ENCODE measurements around the gene MPDZ. TPM values are rescaled to one million over a fixed set of nuclear protein-coding genes. Genes with fewer than 3 reads are reported as not detected.

Gene MPDZ
- total RNA-seq, 2 donors from 2014 or later, result 2.3 to 8.1 TPM

- no peaks in the 10 kb centered on the region for H3K36me3 ChIP-seq
- no peak overlapping the region for H3K4me3 ChIP-seq
- H3K27me3 ChIP-seq, result no peaks in the 10 kb centered on the region
- H3K4me1 ChIP-seq, result no peaks in the 10 kb centered on the region
- no peak overlapping the region for H3K27ac ChIP-seq
- no peak overlapping the region for H3K9ac ChIP-seq (ENCODE audit: low read depth in 2 of 2, low read length in 2 of 2)
- DNase-seq, result no peak
- intact Hi-C loops (cut with DNase I), result no loop called here
- H3K9me3 ChIP-seq, result no peaks in the 10 kb centered on the region
- TF ChIP-seq CTCF (IDR thresholded peaks at IDR 0.05), result no peak
Observed at GRCh38 chr9:13082796-13083195, 196.7 kb downstream of the MPDZ start.

- H3K9me3 ChIP-seq, result no peaks in the 10 kb centered on the region
- H3K27me3 ChIP-seq, result no peaks in the 10 kb centered on the region
- no peak for DNase-seq
- no peak overlapping the region for H3K27ac ChIP-seq
- H3K36me3 ChIP-seq, result no peaks in the 10 kb centered on the region
- no peak overlapping the region for H3K4me3 ChIP-seq
- H3K4me1 ChIP-seq, result no peaks in the 10 kb centered on the region
- no peak overlapping the region for H3K9ac ChIP-seq (ENCODE audit: low read depth in 2 of 2, low read length in 2 of 2)
- intact Hi-C loops (cut with DNase I), result no loop called here
- no peak for TF ChIP-seq CTCF (IDR thresholded peaks at IDR 0.05)
Observed at GRCh38 chr9:13078164-13078563, 201.3 kb downstream of the MPDZ start.

DNA sequence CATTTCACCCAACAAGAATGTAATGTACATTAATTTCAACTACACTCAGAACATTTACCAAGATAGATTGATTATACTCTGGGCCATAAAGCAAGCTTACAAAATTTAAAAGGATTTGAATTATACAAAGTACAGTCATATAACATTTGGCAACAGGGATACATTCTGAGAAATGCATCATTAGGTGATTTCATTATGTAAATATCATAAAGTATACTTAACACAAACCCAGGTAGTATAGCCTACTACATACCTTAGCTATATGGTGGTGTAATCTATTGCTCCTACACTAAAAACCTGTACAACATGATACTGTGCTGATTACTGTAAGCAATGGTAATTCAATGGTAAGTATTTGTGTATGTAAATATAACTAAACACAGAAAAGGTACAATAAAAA lies 202.9 kb downstream of the MPDZ start:
- Histone ChIP-seq H3K4me3 (no peak overlapping the region), H3K36me3 (no peaks in the 10 kb centered on the region)

DNA sequence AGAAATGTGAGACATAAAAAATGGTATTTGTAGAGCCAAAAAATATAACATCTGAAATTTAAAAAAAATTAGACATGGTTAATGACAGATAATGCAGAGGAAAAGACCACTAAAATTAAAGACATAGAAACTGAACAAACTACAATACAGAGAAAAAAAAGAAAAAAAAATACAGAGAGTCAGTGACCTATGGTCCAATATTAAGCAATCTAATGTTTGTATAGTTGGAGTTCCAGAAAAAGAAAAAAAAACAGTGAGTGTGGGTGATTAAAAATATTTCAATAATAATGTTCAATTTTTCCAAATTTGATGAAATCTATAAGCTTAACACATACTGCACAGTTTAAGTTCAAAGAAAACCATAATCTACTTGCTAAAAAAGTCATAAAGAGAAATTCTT lies 207.6 kb downstream of the MPDZ start:
- Histone ChIP-seq H3K27me3 (no peaks in the 10 kb centered on the region), H3K9ac (ENCODE audit: low read depth in 2 of 2, low read length in 2 of 2) (no peak overlapping the region), H3K36me3 (no peaks in the 10 kb centered on the region), H3K9me3 (no peaks in the 10 kb centered on the region), H3K27ac (no peak overlapping the region), H3K4me3 (no peak overlapping the region), H3K4me1 (no peaks in the 10 kb centered on the region)
- no peak for TF ChIP-seq CTCF (IDR thresholded peaks at IDR 0.05)
- intact Hi-C loops (cut with DNase I), result no loop called here
- no peak for DNase-seq

More for the DNA sequence above, 202.9 kb downstream of the MPDZ start:
- TF ChIP-seq CTCF (IDR thresholded peaks at IDR 0.05), result no peak
- no peaks in the 10 kb centered on the region for H3K4me1 ChIP-seq
- H3K27ac ChIP-seq, result no peak overlapping the region
- H3K9me3 ChIP-seq, result no peaks in the 10 kb centered on the region
- DNase-seq, result no peak
- H3K27me3 ChIP-seq, result no peaks in the 10 kb centered on the region
- no peak overlapping the region for H3K9ac ChIP-seq (ENCODE audit: low read depth in 2 of 2, low read length in 2 of 2)
- intact Hi-C loops (cut with DNase I), result no loop called here

DNA sequence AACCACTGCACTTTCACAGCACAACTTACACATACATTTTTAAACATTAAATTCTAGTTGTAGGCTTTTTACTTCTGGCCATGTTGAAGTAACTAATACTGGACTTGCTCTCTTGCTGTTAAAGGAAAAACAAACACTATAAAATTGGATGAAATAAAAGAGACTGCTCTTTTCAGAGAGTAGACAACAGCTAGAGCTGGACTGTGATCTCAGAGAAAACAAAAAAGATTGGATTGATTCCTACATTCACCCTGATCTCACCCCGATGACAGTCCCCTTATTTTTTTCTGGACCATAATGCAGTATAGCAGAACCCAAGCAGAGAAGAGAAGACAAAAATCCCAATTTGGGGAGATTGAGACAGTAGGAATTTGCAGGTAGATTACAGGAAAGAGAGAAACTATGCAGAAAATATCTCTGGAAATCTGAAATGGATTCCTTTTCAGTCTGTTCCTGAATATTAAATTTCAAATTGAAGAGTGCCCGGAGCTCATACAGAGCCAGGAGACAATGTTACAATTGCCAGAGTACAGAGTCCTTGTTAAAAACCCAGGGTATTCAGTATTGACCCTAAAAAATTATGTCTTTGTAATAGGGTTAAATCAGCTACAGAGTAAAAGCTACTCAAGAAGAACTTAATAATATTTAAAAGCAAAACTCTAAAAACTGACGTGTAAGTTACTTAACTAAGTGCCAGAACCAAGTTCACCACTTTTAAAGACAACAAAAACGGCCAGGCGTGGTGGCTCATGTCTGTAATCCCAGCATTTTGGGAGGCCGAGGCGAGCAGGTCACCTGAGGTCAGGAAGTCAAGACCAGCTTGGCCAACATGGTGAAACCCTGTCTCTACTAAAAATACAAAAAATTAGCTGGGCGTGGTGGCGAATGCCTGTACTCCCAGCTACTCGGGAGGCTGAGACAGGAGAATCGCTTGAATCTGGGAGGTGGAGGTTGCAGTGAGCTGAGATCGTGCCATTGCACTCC lies 208.6 kb downstream of the MPDZ start:
- Histone ChIP-seq H3K9ac (ENCODE audit: low read depth in 2 of 2, low read length in 2 of 2) (no peak overlapping the region), H3K9me3 (no peaks in the 10 kb centered on the region), H3K27ac (no peak overlapping the region), H3K36me3 (no peaks in the 10 kb centered on the region), H3K4me1 (no peaks in the 10 kb centered on the region), H3K4me3 (no peak overlapping the region), H3K27me3 (no peaks in the 10 kb centered on the region)
- no peak for TF ChIP-seq CTCF (IDR thresholded peaks at IDR 0.05)
- DNase-seq, result no peak
- intact Hi-C loops (cut with DNase I), result no loop called here

Measured in colonic mucosa (tissue), 4 donors.